Measurements from ENCODE around the gene COA5.

COA5 gene

GRCh38 chr2:98571121-98571701 is 37.1 kb downstream of the COA5 start:
- no peak for DNase-seq

- DNase-seq: no peak
Observed at GRCh38 chr2:98570356-98570755, 38.0 kb downstream of the COA5 start.

- DNase-seq: no peak
Observed at GRCh38 chr2:98569915-98570314, 38.4 kb downstream of the COA5 start.

- DNase-seq: no peak
Observed at GRCh38 chr2:98569197-98569793, 39.0 kb downstream of the COA5 start.

- no peak for DNase-seq
Observed at GRCh38 chr2:98568161-98568956, 40.0 kb downstream of the COA5 start.

- no peak for DNase-seq
Observed at GRCh38 chr2:98565941-98566340, 42.4 kb downstream of the COA5 start.

GRCh38 chr2:98565286-98565860 is 42.9 kb downstream of the COA5 start:
- no peak for DNase-seq

GRCh38 chr2:98564541-98565132 is 43.7 kb downstream of the COA5 start:
- no peak for DNase-seq

- DNase-seq: no peak
Observed at GRCh38 chr2:98563394-98563793, 44.9 kb downstream of the COA5 start.

GRCh38 chr2:98561902-98562695 is 46.2 kb downstream of the COA5 start:
- DNase-seq: no peak

GRCh38 chr2:98561018-98561417 is 47.3 kb downstream of the COA5 start:
- no peak for DNase-seq

GRCh38 chr2:98560256-98560771 is 48.0 kb downstream of the COA5 start:
- no peak for DNase-seq

- no peak for DNase-seq
Observed at GRCh38 chr2:98559581-98559980, 48.7 kb downstream of the COA5 start.

- no peak for DNase-seq
Observed at GRCh38 chr2:98558852-98559530, 49.3 kb downstream of the COA5 start.

GRCh38 chr2:98556344-98557033 is 51.8 kb downstream of the COA5 start:
- DNase-seq: no peak

GRCh38 chr2:98555696-98556095 is 52.6 kb downstream of the COA5 start:
- DNase-seq: no peak

- DNase-seq: no peak
Observed at GRCh38 chr2:98554116-98554861, 54.0 kb downstream of the COA5 start.

- DNase-seq: no peak
Observed at GRCh38 chr2:98552499-98553179, 55.7 kb downstream of the COA5 start.

- no peak for DNase-seq
Observed at GRCh38 chr2:98551316-98551715, 57.0 kb downstream of the COA5 start.

- no peak for DNase-seq
Observed at GRCh38 chr2:98550165-98550564, 58.1 kb downstream of the COA5 start.

Measured in femur (tissue), 1 donor.